Gastrocnemius medialis (tissue), 4 donors: Measurements from ENCODE around the gene GRID1.

Source experiments
- POLR2A ChIP-seq, 2 donors: fragments of 450-650 bp; IDR thresholded peaks; one replicate each; pipeline ENCODE4 v1.6.1; 2017; ENCODE audit warnings: antibody characterized with exemption in 2 of 2, mild to moderate bottlenecking in 2 of 2, moderate library complexity in 2 of 2
- TF ChIP-seq, protein P1 (sequence below), 5 experiments: fragments of 450-650 bp in 3 of 5; fragments of 200-600 bp in 2 of 5; sonication (generic) in 2 of 5; IDR thresholded peaks in 4 of 5; conservative IDR thresholded peaks in 1 of 5; 1 replicate in 4 of 5; 2 replicates in 1 of 5; pipeline ENCODE4 v1.5.1; 2016 to 2019; ENCODE audit warnings: antibody characterized with exemption in 5 of 5, mild to moderate bottlenecking in 3 of 5, moderate library complexity in 3 of 5

DNA sequence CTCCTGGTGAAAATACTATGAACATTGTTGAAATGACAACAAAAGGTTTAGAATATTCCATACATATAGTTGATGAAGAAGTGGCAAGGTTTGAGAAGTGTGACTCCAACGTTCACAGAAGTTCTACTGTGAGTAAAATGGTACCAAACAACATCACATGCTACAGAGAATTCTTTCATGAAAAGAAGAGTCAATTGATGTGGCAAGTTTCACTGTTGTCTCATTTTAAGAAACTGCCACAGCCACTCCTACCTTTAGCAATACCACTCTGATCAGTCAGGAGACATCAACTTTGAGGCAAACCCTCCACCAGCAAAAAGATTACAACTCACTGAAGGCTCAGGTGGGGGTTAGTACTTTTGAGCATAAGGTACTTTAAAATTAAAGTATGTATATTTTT is 693.3 kb downstream of the GRID1 start:
- TF ChIP-seq, protein P1, sequence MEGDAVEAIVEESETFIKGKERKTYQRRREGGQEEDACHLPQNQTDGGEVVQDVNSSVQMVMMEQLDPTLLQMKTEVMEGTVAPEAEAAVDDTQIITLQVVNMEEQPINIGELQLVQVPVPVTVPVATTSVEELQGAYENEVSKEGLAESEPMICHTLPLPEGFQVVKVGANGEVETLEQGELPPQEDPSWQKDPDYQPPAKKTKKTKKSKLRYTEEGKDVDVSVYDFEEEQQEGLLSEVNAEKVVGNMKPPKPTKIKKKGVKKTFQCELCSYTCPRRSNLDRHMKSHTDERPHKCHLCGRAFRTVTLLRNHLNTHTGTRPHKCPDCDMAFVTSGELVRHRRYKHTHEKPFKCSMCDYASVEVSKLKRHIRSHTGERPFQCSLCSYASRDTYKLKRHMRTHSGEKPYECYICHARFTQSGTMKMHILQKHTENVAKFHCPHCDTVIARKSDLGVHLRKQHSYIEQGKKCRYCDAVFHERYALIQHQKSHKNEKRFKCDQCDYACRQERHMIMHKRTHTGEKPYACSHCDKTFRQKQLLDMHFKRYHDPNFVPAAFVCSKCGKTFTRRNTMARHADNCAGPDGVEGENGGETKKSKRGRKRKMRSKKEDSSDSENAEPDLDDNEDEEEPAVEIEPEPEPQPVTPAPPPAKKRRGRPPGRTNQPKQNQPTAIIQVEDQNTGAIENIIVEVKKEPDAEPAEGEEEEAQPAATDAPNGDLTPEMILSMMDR (IDR thresholded peaks at IDR 0.05 in 4 of 5, conservative IDR thresholded peaks at IDR 0.05 in 1 of 5), result no peak
- no peak for TF ChIP-seq POLR2A (IDR thresholded peaks at IDR 0.05)
